Measurements from ENCODE around the gene PMPCA.
"Not testable (repeated sequence)": the region's sequence is repeated elsewhere in the genome, so short reads cannot be mapped to it uniquely, and the experiment has no call there.

PMPCA gene

DNA sequence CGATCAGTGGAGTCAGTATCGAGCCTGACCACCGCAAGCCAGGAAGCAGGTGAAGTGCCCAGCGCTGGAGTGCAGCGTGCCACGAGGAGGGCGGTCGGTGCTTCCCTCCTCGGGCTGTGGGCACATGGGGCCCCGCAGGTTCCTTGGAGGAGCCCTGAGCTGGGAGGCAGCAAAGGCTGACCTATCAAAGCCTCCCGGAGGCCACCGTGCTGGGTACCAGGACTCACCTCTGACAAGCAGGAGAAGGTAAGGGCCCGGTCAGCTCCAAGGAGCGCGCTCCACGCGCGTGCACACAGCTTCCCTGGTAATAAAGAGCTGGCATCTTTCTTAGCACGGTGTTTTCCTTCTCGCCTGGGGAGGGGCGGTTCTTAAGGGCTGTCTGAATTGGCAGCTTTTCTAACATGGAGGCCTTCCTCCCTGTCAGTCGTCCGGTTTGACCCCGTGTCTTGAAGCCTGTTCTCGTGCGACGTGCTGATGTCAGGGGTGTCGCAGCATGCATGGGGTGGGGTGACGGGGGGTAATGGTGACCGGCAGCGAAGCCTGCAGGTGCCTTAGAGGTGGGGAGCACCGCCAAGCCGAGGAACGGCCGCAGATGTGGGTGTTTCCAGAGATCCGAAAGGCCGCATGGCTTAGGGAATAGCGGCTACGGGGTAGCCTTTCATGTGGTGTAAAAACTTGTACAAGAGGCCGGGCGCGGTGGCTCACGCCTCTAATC lies 13.1 kb downstream of the PMPCA start:
- peaks cover 58% of the 10 kb centered on the region for H3K36me3 ChIP-seq (ENCODE audit: control insufficient read depth, low read depth, low read length)

DNA sequence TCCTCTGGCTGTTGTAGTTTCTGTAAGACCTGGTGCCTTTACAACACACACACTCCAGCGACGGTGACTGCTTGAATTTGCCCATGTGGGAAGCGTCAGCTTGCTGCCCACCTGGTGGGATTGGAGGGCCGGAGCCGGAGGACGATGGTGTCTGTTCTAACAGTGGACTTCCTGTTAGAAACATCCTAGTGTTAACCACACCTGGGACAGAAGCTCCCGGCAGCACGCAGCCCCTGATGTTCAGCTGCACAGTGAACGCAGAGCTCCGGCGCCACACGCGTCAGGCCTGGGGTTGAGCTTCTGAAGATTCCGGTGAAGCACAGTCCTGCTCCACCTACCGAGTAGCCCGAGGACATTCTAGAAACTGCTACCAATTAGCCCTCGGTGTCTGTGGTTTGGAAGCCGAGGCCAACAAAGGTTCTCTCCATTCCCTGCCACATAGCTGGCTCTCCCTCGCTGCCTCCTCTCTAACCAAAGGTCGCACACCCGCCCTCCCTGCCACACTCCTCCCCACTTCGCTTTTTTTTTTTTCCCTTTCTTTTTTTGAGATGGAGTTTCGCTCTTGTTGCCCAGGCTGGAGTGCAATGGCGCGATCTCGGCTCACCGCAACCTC lies 14.4 kb downstream of the PMPCA start:
- Histone ChIP-seq H3K9ac (ENCODE audit: low read length) (no peak overlapping the region), H3K36me3 (ENCODE audit: control insufficient read depth, low read depth, low read length) (peaks cover 54% of the 10 kb centered on the region), H3K27ac (ENCODE audit: low read length) (no peak overlapping the region)

More for the DNA sequence above, 13.1 kb downstream of the PMPCA start:
- no peaks in the 10 kb centered on the region for H3K4me1 ChIP-seq (ENCODE audit: control insufficient read depth, low read depth, low read length)
- no peak overlapping the region for H3K27ac ChIP-seq (ENCODE audit: low read length)
- H3K27me3 ChIP-seq (ENCODE audit: control insufficient read depth, insufficient read depth, low read length), result no peaks in the 10 kb centered on the region
- H3K9me3 ChIP-seq (ENCODE audit: control insufficient read depth, low read depth, low read length), result no peaks in the 10 kb centered on the region
- no peak overlapping the region for H3K4me3 ChIP-seq (ENCODE audit: low read length)
- no peak overlapping the region for H3K9ac ChIP-seq (ENCODE audit: low read length)

DNA sequence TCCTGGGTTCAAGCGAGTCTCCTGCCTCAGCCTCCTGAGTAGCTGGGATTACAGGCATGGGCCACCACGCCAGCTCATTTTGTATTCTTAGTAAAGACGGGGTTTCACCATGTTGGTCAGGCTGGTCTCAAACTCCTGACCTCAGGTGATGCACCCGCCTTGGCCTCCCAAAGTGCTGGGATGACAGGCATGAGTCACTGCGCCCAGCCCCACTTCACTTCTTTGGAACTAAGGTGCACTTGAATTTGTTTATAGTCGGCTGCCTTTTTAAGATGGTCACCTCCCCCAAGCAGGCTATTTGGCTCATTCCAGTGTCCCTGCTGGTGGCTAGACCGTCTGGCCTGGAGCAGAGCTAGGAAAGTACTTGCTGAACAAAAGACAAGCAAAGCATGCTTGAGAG lies 14.9 kb downstream of the PMPCA start:
- not testable (repeated sequence) for H3K9me3 ChIP-seq (ENCODE audit: control insufficient read depth, low read depth, low read length); H3K27ac ChIP-seq (ENCODE audit: low read length); H3K9ac ChIP-seq (ENCODE audit: low read length); H3K4me3 ChIP-seq (ENCODE audit: low read length); H3K4me1 ChIP-seq (ENCODE audit: control insufficient read depth, low read depth, low read length); H3K27me3 ChIP-seq (ENCODE audit: control insufficient read depth, insufficient read depth, low read length)
- peaks cover 49% of the 10 kb centered on the region for H3K36me3 ChIP-seq (ENCODE audit: control insufficient read depth, low read depth, low read length)

More for the DNA sequence above, 14.4 kb downstream of the PMPCA start:
- no peaks in the 10 kb centered on the region for H3K27me3 ChIP-seq (ENCODE audit: control insufficient read depth, insufficient read depth, low read length)
- H3K9me3 ChIP-seq (ENCODE audit: control insufficient read depth, low read depth, low read length), result no peaks in the 10 kb centered on the region
- H3K4me1 ChIP-seq (ENCODE audit: control insufficient read depth, low read depth, low read length), result no peaks in the 10 kb centered on the region
- H3K4me3 ChIP-seq (ENCODE audit: low read length), result no peak overlapping the region

DNA sequence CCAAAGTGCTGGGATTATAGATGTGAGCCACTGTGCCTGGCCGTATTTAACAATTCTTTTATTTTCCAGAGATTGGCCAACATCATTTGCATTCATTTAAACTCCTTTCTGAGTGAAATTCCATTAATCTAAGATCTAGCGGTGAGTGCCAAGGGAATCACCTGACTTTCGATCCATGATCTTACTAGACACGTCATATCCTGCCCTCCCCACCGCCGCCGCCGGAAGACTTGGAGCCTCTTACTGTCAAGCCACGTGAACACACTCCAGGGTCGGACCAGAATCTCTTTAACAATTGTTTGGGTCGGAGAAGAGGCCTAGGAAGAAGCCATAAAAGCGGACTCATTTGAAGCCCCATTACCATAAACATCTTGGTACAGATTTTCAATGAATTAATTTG lies 16.3 kb downstream of the PMPCA start:
- no peak overlapping the region for H3K9ac ChIP-seq (ENCODE audit: low read length)
- peaks cover 37% of the 10 kb centered on the region for H3K36me3 ChIP-seq (ENCODE audit: control insufficient read depth, low read depth, low read length)
- H3K27ac ChIP-seq (ENCODE audit: low read length), result no peak overlapping the region
- no peak overlapping the region for H3K4me3 ChIP-seq (ENCODE audit: low read length)
- H3K9me3 ChIP-seq (ENCODE audit: control insufficient read depth, low read depth, low read length), result no peaks in the 10 kb centered on the region
- no peaks in the 10 kb centered on the region for H3K27me3 ChIP-seq (ENCODE audit: control insufficient read depth, insufficient read depth, low read length)
- H3K4me1 ChIP-seq (ENCODE audit: control insufficient read depth, low read depth, low read length), result no peaks in the 10 kb centered on the region

DNA sequence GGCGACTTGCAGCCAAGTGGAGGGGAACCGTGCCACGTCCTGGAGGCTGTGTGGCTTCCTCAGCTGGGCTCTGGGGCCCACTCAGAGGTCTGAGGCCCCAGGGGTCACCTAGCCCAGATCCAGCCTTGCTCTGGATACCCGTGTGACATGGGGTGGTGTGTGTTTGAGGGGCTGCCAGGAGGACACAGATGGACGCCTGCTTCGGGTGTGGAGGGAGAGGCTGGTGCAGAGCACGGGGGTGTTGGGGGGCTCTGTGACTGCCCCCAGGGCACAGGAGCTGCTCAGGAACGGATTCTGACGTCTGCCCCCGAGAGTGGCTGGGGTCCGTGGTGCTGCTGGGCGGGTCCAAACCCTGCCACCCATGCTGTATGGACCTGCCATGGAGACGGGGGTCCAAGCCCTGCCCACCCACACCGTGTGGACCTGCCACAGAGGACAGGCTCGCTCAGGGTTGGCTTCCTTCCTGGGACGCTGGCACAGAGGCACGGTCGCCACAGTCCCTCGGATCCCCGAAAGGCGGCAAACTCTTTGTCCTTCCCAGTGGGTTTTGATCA lies 18.7 kb downstream of the PMPCA start:
- no peak overlapping the region for H3K27ac ChIP-seq (ENCODE audit: low read length)
- no peaks in the 10 kb centered on the region for H3K9me3 ChIP-seq (ENCODE audit: control insufficient read depth, low read depth, low read length)
- no peaks in the 10 kb centered on the region for H3K27me3 ChIP-seq (ENCODE audit: control insufficient read depth, insufficient read depth, low read length)
- peaks cover 15% of the 10 kb centered on the region for H3K36me3 ChIP-seq (ENCODE audit: control insufficient read depth, low read depth, low read length)
- no peaks in the 10 kb centered on the region for H3K4me1 ChIP-seq (ENCODE audit: control insufficient read depth, low read depth, low read length)
- H3K9ac ChIP-seq (ENCODE audit: low read length), result no peak overlapping the region
- no peak overlapping the region for H3K4me3 ChIP-seq (ENCODE audit: low read length)

DNA sequence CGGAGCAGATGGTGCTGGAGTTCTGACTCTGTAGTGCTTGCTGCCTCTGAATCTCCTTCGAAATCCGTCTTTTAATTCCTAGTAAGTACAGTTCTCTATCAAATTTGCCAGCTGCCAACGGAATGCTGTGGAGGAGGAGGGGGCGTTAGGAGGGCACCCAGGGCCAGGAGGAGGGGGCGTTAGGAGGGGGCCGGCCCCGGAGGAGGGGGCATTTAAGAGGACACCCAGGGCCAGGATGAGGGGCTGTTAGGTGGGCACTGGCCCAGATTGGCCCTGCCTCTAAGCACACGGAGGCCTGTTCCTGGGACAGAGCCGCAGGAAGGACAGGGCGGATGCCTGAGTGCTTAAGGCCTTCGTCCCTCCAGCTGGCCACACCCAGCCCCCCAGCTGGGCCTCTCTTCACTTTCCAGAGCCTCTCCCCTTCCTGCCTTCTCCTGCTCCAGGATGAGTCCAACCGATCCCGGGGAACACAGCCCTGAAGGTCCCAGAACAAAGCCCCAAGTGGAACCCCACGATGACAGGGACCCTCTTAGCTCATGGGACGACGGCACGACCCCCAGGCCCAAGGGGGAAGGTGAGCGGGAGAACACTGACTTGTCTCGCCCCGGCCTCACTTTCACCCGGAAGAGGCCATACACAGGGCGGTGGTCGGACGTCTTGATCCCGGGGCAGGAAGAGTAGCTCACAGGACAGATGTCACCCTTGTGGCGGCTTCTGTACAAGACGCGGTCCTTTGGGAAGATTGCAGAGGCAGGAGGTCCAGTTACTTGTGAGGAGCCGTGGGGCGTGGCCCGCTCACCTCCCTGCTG lies 19.4 kb downstream of the PMPCA start:
- H3K4me1 ChIP-seq (ENCODE audit: control insufficient read depth, low read depth, low read length), result no peaks in the 10 kb centered on the region
- H3K9me3 ChIP-seq (ENCODE audit: control insufficient read depth, low read depth, low read length), result no peaks in the 10 kb centered on the region
- no peaks in the 10 kb centered on the region for H3K27me3 ChIP-seq (ENCODE audit: control insufficient read depth, insufficient read depth, low read length)
- H3K4me3 ChIP-seq (ENCODE audit: low read length), result no peak overlapping the region
- peaks cover 8% of the 10 kb centered on the region for H3K36me3 ChIP-seq (ENCODE audit: control insufficient read depth, low read depth, low read length)
- H3K27ac ChIP-seq (ENCODE audit: low read length), result no peak overlapping the region
- no peak overlapping the region for H3K9ac ChIP-seq (ENCODE audit: low read length)

DNA sequence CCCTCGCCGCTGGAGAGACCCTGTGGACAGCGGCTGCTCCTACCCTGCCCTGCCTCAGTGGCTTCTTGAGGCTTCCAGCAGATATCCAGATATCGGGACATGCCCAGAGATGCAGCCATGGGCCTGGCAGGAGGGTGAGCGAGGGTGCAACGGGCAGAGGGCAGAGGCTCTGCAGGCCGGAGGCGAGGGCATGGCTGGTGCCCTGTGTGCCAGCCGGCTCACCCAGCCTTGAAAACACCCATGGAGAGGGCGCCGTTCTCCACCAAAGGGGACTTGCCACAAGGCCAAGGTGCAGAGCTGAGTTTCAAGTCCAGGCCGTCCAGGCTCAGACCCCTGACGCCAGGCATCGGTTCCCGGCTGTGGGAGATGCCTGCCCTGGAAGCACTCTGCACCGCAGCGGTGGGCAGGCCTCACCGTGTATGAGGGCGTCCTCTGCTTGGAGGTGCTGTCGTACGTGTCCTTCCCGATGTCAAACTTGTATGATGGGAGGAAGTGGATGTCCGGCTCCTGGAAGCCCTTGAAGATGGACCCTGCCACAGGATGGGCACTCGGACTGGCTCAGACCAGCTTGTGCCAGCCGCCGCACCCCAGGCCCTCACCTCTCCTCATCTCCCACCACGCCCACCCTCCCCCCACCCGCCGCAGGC lies 20.3 kb downstream of the PMPCA start:
- no peak overlapping the region for H3K4me3 ChIP-seq (ENCODE audit: low read length)
- H3K9me3 ChIP-seq (ENCODE audit: control insufficient read depth, low read depth, low read length), result no peaks in the 10 kb centered on the region
- H3K27me3 ChIP-seq (ENCODE audit: control insufficient read depth, insufficient read depth, low read length), result no peaks in the 10 kb centered on the region
- no peaks in the 10 kb centered on the region for H3K4me1 ChIP-seq (ENCODE audit: control insufficient read depth, low read depth, low read length)
- no peak overlapping the region for H3K27ac ChIP-seq (ENCODE audit: low read length)
- peaks cover 8% of the 10 kb centered on the region for H3K36me3 ChIP-seq (ENCODE audit: control insufficient read depth, low read depth, low read length)
- no peak overlapping the region for H3K9ac ChIP-seq (ENCODE audit: low read length)

DNA sequence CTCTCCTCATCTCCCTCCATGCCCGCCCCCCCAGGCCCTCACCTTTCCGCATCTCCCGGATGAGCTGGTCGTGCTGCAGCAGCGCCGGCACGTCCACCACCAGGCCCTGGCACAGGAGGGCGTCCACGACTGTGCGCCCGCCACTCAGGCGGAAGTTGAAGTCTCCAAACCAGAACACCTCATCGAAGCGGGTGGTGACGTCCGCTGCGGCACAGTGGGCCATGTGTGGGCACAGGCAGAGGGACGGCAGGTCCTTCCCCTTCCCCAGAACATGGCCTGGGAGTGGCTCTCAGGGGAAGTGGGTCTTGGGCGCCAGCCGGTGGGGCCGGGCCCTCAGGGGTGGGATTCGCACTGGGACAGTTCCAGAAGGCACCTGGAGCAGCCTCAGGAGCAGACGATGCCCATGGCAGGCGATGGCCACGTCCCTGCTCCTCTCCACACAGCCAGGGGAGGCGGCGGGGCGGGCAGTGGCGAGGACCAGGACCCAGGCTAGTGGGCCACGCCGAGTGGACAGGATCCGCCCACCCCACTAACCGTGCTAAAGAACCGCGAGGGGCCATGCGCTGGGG lies 21.4 kb downstream of the PMPCA start:
- H3K9me3 ChIP-seq (ENCODE audit: control insufficient read depth, low read depth, low read length), result no peaks in the 10 kb centered on the region
- H3K36me3 ChIP-seq (ENCODE audit: control insufficient read depth, low read depth, low read length), result peaks cover 8% of the 10 kb centered on the region
- H3K9ac ChIP-seq (ENCODE audit: low read length), result no peak overlapping the region
- no peaks in the 10 kb centered on the region for H3K4me1 ChIP-seq (ENCODE audit: control insufficient read depth, low read depth, low read length)
- no peak overlapping the region for H3K4me3 ChIP-seq (ENCODE audit: low read length)
- H3K27ac ChIP-seq (ENCODE audit: low read length), result no peak overlapping the region
- no peaks in the 10 kb centered on the region for H3K27me3 ChIP-seq (ENCODE audit: control insufficient read depth, insufficient read depth, low read length)

DNA sequence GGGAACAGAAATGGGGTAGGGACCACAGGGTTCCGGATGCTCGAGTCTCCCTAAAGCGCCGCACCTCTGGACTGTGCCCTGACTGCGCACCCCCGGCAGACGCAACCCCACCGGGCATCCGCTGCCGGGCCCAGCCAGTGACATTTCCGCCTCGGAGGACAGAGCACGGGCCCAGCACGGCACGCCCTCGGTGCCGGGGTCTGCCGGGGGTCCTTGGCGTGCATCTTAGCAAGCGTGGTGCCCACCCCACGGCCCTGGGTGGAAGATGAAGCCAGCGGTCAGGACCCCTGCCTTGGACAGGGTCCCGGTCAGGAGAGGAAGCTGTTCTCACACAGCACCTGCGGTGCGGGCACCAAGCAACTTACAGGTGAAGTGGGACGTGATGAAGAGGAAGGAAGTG lies 22.1 kb downstream of the PMPCA start:
- Histone ChIP-seq H3K27me3 (ENCODE audit: control insufficient read depth, insufficient read depth, low read length) (no peaks in the 10 kb centered on the region), H3K4me3 (ENCODE audit: low read length) (no peak overlapping the region), H3K9me3 (ENCODE audit: control insufficient read depth, low read depth, low read length) (no peaks in the 10 kb centered on the region), H3K9ac (ENCODE audit: low read length) (no peak overlapping the region), H3K27ac (ENCODE audit: low read length) (no peak overlapping the region), H3K4me1 (ENCODE audit: control insufficient read depth, low read depth, low read length) (no peaks in the 10 kb centered on the region), H3K36me3 (ENCODE audit: control insufficient read depth, low read depth, low read length) (peaks cover 8% of the 10 kb centered on the region)

DNA sequence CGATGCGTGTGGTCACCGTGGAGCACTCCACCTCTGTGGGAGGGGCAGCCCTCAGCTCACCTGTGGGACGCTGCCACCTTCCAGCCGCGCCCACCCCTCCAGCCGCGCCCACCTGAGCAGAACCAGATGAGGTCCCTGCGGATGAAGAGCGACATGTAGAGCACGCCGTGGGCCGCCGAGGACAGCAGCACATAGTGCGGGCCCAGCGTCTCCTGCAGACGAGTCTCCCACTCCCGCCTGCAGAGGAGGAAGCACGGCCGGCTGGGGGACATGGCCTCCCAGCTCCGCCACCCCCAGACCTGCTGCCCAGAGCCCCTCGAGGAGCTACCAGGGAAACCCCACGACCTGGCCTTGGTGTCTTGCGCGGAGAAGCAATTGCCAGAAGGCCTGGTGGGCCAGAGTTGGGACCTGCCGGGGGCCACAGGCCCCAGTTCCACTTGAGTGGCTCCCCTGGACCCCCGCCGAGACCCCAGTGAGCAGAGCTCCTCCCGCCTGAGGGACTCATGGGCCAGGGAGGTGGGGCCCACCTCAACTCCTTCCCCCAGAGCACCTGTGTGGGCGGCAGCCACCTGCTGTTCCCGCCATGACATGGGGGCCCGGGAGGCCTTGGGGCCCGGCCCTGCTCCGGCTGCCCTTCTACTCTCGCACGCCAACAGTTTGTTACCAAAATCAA lies 22.7 kb downstream of the PMPCA start:
- peaks cover 8% of the 10 kb centered on the region for H3K36me3 ChIP-seq (ENCODE audit: control insufficient read depth, low read depth, low read length)
- H3K27ac ChIP-seq (ENCODE audit: low read length), result no peak overlapping the region
- no peaks in the 10 kb centered on the region for H3K27me3 ChIP-seq (ENCODE audit: control insufficient read depth, insufficient read depth, low read length)
- no peaks in the 10 kb centered on the region for H3K9me3 ChIP-seq (ENCODE audit: control insufficient read depth, low read depth, low read length)
- no peak overlapping the region for H3K4me3 ChIP-seq (ENCODE audit: low read length)
- H3K9ac ChIP-seq (ENCODE audit: low read length), result no peak overlapping the region
- H3K4me1 ChIP-seq (ENCODE audit: control insufficient read depth, low read depth, low read length), result no peaks in the 10 kb centered on the region
